HG03565 (cell line): Measurements from ENCODE around the gene PPP1R1C.
"Not testable (repeated sequence)": the region's sequence is repeated elsewhere in the genome, so short reads cannot be mapped to it uniquely, and the experiment has no call there.

Source experiments
- ATAC-seq: cut with Tn5 transposase; IDR thresholded peaks from one replicate; pipeline ENCODE4 v1.9.1; 2021; ENCODE audit warnings: mild to moderate bottlenecking, moderate library complexity; ENCODE audit not compliant: unreplicated experiment

Gene PPP1R1C, protein sequence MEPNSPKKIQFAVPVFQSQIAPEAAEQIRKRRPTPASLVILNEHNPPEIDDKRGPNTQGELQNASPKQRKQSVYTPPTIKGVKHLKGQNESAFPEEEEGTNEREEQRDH

DNA sequence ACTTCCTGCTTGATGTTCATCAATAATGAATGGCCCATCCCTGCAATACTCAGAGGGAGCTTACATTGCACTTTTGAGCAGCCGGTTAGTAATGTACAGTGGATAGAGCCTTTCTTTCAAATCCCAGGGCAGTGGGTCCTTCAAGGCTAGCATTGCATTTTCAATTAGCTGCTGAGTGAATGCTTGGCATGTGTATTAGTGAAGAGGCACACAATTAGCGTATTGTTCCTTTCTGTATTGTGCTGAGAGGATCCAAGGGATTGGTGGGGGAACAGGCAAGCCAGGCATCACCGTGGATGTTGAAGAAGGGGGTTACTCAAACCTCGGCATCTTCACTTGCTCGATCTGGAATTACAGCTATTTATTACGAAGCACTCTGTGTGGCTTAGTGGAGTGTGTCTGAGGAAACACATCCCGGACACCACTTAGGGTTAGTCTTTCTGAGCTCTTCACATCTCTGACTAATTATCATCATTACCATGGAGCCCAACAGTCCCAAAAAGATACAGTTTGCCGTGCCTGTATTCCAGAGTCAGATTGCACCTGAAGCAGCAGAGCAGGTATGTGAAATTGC, at the start of gene PPP1R1C:
TSS of gene PPP1R1C (plus strand) at position 222 of the 574 bp plus-strand sequence. CDS start at position 480, 258 bp downstream.
- no peak for ATAC-seq

DNA sequence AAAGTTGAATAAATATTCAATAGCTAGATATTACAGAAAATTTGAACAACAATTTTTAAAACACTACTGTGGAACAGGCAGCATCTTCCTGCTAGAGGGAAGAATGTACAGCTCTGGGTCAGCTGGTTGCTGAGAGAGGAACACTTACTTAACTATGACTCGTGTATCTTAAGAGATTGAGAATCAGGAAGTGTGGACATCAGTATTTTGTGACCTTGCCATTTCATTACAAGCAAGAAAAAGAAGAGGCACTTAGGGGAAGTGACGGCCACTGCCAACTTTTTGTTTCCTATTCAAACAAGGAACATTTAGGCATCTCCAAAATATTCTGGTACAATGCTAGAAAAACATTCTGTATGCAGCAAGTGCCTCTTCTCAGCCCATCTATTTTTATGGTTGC, 48.2 kb upstream of the PPP1R1C start:
- ATAC-seq, result no peak

DNA sequence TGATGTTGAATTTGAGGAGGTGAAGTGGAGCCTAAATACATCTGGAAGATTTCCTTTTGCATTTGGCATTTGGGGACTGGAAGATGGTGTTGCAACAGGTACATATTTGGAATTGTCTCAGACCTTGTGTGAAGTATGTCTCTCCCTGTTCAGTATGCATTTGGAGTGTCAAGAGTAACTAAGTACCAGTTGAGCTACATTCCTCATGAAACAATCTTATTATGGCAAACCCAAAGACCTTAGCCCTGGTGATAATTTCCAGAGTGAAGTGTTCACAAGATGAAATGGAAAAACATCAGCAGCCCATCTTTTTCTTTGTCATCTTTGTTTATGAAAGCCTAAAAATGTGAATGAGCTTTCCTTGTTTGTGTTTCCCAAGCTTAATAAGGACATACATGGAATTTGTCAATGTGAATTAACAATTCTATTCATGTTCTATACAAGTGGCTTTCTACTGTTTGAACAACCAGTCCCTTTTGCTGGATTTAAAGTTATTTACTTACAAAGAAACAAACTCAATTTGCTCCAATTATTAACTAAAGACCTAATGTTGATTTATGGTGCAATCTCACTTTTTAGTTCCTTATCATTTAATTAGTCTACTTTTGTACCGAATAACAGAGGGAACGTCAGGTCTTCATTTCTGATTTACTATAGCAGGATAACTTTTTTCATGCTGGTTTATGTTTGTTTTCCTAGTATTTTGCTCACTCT, 42.1 kb upstream of the PPP1R1C start:
- no peak for ATAC-seq

DNA sequence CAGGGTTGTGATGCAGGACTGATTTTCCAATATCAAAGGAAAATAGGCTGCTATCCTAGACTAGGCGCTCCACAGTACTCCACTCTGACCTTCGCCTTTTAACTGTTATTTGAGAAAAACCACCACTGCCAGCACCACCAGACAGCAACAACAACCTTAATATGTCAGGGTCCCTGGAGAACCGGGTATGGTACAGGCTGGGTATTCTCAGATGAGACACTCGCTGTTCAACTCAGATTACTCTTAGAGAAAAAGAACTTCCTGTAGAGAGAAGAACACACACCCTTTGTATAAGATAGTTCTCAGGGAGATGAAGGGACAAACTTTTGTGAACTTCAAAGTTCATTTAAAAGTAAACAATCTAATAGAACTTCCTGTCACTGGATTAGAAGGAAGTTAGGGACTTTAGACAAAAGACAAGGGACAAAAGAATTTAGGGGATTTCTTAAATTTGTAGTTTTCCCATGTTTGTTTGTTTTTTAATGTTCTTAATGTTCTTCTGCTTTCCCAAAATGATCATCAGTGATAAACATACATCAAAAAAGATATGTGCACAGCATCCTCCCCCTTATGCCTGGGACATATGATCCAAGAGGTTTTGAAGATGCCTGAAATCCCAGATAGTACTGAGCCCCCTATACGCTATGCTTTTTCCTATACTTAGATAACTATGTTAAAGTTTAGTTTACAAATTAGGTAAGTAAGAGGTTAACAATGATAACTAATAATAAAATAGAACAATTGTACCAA, 41.3 kb upstream of the PPP1R1C start:
- no peak for ATAC-seq

DNA sequence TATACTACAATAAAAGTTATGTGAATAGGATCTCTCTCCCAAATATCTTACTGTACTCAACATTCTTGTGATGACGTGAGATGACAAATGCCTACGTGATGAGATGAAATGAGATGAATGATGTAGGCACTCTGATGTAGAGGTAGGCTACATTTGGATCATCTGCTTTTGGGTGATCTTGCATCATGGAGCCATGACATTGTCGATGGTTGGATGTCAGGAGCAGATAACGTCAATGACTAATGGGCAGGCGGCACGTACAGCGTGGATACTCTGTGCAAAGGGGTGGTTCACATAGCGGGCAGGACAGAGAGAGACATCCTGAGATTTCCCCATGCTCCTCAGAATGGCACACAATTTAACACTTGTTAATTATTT, 40.8 kb upstream of the PPP1R1C start:
- no peak for ATAC-seq

DNA sequence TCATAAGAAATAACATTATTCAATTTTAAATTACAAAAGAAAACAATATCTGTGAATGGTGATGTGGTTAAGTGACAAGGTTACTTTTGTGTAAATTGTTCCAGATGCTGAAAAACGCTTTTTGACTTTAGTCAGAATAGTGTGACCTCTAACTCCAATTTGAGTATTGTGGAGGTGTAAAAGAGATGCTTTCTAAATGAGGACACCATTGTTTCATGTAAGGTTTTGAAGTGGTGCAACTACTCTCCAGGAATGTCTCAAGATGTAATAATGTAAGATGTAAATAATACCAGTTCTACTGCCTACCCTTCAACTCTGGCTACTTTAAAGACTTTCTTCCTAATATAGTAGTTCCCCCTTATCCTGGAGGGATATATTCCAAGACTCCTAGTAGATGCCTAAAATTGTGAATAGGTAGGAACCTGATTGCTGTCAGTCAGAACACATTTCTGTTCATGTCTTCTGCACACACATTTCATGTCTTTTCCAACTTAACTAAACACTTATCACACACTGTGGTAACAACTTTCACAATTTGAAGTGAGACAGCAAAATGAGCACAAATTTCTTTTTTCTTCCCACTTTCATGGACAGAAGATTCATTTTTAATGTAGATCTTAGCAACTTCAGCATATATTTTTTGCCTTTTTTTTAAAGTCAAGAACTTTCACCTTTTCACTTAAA, 39.1 kb upstream of the PPP1R1C start:
- ATAC-seq, result no peak

DNA sequence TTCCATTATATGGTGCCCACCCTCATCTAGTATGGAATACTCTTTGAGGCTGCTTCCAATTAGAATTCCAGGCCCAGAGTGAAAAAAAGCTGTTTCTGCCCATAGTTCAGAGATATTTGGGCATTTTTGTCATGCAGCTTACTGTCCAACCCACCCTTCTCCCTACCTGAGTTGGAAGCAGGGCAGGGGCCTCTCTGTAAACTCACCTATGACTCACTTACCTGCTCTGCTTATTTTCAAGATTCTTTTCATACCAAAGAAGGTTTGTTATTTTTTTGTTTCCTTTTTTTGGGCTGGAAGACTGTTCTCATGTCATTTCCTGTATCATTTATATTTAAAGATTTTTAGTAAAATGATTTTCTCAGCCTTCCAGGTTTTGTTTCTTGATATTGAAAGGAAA, 38.4 kb upstream of the PPP1R1C start:
- ATAC-seq, result no peak

DNA sequence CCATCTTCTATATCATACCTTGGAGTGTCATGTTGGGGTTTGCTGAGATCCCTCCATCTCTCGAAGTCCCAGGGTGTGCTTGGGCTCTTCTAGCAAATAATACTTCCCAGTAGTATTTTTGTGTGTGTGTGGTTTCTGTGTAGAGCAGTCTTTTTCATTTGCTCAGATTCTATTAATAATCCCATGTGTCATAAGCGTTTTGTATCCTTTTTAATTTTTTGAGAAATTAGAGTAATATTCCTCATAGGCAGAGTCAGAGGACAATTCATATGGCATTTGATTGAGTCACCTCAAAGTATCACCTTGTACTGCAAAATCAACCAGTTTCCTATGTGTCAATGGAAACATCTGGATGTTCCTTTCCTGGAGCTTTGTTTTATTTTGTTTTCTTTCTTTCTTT, 37.4 kb upstream of the PPP1R1C start:
- no peak for ATAC-seq

DNA sequence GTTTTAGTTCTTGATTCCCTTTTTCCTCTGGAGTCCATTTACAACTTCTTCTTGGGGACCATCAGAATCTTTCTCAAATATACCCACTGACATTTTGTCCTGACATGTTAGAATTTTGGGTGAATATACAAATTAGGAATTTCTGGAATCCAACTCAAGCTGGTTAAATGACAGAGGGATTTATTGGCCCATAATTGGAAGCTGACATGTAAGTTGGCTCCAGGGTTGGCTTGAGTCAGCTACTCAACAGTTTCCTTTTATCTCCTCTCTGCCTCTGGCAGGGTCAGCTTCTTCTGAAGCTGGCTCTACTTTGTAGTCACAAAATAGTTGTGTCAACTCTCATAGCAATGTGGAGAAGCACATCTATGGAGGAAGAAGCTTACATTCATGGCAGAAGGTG, 36.6 kb upstream of the PPP1R1C start:
- ATAC-seq, result no peak

DNA sequence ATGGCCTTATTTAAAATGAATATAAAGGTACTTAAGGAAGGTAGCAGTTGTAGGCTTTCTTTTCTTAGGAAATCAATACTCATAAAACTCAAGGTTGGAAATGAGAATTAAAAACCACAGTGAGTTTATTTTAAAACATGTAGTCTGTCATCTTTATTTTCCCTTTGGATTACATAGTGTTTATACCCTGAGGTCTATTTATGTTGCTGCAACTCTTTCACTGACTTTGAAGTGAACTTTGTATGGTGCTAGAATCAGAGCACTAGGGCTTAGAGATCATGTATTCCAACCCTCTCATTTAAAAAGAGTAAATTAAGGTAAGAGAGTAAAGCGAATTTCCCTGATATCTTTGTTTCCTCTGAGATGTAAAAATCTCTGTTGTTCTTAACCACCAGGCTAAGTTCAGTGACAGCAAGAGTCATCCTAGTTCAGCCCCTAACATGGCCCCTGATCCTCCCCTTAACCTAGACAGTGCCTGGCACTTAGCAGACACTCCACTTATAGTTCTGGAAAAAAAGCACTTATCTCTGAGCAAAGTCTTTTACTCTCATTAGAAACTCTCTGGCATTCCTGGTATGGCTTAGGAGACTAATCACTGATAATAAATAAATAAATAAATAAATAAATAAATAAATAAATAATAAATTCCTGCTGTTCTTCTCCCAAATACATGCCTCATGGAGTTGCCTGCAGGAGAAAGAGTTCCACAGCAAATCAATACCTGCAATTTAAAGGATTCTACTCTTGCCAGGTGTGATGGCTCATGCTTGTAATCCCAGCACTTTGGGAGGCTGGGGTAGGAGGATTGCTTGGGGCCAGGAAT, 33.0 kb upstream of the PPP1R1C start:
- ATAC-seq, result no peak

DNA sequence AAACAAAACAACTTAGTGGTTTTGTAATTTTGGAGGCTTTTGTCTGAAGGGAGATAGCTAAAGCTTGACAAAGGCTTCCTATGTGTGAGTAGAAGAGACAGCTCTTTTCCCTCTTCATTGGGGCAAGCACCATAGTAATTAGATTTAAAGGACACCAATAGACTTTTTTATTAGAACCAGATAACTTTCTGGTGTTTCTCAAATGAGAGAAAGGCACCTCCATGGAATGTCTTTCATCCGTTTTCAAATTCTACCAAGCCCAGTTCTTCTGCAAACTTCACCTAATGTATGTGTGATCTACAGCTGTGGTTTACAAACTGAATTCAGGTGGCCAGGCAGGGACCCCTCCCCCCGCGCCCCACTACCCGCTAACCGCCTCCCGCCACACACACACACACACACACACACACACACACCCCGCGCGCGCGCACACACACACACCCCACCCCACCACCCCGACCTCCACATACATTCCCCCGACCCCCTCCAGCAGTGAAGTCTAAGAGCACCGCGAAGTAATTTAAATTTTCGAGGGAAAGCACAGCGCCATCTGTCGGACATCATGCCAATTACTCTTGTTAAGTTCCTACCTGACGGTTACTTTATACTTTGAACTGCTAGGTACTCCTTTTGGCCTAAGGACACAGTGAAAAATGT, 31.6 kb upstream of the PPP1R1C start:
- peak; percentile 85 for ATAC-seq

DNA sequence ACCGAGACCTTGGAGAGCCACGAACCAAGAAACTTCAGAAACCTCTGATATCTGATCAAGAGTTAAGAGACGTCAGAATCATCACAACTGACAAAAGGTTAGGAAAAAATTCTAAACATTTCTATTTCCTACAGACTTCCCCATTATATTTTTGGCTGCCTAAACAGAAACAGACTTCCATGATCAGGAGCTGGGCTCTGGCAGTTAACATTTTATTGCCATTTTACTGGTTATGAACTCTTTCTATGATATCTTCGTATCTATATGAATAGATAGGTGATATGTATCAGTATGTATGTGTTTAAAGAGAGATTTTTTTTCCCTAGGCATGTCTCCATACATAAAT, 31.1 kb upstream of the PPP1R1C start:
- ATAC-seq, result no peak

DNA sequence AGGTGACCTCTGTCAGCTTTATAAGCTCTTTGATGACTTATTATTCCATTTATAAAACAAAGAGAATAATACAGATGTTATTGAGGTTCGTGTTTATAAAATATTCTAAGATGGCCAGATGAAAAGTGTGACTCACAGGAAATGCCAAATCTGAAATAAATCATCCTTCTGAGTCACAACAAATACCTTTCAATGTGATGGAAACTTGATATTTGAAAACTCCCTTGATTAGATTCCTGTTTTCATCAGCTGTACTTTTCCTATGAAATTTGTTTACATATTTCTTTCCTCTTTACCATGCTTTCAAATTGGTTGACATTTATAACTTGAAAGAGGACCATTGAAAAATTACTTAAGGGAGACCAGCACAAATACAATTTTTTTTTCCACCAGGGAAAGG, 30.6 kb upstream of the PPP1R1C start:
- ATAC-seq, result no peak

DNA sequence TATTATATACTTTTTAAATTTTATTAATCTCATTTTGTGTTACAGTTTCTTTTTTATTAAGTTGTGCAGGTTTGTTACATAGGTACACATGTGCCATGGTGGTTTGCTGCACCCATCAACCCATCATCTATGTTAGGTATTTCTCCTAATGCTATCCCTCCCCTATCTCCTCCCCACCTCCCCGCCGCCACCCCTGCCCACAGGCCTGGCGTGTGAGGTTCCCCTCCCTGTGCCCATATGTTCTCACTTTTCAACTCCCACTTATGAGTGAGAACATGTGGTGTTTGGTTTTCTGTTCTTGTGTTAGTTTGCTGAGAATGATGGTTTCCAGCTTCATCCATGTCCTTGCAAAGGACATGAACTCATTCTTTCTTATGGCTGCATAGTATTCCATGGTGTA, 29.8 kb upstream of the PPP1R1C start:
- ATAC-seq, result not testable (repeated sequence)

DNA sequence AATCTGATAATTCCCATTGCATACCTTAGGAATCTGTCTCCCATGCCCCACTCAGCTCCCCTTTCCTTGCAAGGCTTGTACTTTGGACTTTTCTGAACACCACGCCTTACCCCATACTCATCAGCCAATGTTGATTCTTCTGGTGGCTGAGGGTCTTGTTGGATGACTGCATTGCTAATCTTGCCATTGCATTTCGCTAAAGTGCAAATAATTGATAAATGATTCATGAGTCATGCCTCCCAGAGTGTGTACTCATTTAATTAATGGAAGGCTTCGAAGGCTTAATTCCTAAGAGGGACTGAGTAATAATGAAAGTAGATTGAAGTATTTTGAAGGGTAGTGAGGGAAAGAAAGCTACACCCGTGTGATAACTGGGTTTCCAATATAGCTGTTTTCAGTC, 28.0 kb upstream of the PPP1R1C start:
- no peak for ATAC-seq

DNA sequence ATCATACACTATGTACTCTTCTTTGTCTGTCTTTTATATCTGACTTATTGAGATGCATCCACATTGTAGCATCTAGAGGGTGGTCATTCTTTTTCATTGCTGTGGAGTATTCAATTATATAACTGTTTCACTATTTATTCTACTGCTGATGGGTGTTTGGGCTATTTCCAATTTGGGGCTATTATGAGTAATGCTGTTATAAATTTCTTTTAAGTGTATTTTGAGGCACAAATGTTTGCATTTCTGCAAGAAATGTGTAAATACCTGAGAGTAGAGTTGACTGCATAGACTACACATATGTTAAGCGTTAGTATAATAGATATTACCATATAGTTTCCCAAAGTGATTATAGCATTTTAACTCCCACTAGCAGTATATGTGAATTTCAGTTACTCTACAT, 26.9 kb upstream of the PPP1R1C start:
- no peak for ATAC-seq

DNA sequence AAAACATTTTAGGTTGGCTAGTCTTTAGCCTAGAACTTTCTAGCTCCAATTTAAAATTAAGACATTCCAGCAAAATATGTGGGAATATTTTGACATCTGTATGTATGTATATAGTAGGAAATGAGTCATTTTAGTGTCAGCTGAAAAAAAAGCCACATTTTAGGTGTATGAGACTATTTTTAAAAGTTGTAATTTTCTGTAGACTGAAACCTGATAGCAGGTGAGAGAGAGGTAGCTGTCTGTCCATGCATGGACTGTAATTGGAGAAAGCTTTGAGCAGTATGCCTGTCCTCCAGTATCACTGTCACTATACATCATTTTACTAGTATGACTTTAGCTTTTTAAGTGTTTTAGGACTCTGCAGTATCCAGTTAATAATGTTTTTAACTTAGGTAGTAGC, 26.1 kb upstream of the PPP1R1C start:
- no peak for ATAC-seq

DNA sequence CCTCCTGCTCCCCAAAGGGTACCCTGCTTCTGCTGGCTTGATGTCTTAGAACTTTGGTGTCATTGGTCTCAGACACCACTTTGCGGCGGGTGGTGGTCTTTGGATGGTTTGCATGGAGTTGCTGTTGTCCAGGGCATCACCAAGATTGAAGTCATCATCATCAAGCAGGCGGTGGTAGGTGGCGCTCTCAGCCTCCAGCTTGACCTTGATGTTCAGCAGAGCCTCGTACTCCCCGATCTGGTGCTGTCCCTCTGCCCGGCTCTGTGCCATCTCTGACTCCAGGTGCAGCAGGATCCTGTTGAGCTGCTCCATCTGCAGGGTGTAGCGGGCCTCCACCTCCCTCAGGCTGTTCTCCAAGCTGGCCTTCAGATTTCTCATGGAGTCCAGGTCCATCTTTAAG, 24.5 kb upstream of the PPP1R1C start:
- ATAC-seq, result not testable (repeated sequence)

DNA sequence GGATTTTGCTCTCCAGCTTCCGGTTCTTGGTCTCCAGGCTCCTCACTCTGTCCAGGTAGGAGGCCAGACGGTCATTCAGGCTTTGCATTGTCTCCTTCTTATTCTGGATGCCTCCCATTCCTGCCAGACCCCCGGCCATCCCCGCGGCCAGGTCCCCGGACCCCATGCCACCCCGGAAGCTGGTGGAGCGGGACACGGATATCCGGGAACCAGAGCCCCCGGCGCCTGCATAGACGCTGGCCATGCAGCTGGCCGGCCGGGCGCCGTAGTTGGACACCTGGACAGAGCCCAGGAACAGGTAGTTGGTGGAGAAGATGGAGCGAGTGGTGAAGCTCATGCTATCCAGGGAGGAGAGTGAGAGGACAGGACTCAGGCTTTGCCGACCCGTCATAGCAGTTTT, 23.5 kb upstream of the PPP1R1C start:
- no peak for ATAC-seq

DNA sequence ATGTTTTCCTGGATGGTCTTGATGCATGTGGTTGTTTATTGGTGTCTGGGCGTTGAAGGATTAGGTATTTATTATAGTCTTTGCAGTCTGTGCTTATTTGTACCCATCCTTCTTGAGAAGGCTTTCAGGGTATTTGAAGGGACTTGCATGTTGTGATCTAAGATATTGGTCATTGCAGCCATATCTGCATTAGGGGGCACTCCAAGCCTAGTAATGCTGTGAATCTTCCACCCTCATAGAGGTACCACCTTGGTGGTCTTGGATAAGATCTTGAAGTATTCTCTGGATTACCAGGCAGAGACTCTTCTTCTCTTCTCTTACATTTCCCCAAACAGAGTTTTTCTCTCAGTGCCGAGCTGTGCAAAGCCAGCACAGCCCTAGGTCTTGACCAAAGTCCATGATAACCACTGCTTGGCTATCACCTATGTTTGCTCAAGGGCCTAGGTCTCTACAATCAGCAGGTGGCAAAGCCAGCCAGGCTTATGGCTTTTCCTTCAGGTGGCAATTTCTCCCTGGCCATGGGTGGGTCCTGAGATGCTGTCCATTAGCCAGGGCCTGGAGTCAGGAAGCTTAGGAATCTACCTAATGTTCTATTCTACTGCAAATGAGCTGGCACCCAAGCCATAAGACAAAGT, 15.4 kb upstream of the PPP1R1C start:
- no peak for ATAC-seq
